Measurements from ENCODE around the gene MCUB.
"Not testable (repeated sequence)": the region's sequence is repeated elsewhere in the genome, so short reads cannot be mapped to it uniquely, and the experiment has no call there.

The MCUB gene

DNA sequence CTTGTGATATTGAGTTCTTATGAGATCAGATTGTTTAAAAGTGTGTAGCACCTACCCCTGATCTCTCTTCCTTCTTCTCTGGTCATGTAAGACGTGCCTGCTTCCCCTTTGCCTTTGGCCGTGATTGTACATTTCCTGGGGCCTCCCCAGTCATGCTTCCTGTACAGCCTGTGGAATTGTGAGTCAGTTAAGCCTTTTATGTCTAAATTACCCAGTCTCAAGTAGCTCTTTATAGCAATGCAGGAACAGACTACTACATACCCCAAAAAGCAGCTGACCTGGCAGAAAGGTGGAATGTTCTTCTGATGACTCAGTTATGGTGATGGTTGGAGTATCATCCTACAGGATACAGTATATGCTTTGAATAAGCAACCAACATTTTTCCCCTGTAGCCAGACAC lies 11.4 kb upstream of the MCUB start:
- TF ChIP-seq, protein P1, sequence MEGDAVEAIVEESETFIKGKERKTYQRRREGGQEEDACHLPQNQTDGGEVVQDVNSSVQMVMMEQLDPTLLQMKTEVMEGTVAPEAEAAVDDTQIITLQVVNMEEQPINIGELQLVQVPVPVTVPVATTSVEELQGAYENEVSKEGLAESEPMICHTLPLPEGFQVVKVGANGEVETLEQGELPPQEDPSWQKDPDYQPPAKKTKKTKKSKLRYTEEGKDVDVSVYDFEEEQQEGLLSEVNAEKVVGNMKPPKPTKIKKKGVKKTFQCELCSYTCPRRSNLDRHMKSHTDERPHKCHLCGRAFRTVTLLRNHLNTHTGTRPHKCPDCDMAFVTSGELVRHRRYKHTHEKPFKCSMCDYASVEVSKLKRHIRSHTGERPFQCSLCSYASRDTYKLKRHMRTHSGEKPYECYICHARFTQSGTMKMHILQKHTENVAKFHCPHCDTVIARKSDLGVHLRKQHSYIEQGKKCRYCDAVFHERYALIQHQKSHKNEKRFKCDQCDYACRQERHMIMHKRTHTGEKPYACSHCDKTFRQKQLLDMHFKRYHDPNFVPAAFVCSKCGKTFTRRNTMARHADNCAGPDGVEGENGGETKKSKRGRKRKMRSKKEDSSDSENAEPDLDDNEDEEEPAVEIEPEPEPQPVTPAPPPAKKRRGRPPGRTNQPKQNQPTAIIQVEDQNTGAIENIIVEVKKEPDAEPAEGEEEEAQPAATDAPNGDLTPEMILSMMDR (IDR thresholded peaks at IDR 0.05; ENCODE audit: control insufficient read depth, insufficient read depth, low read depth, low read length, missing control alignments), result no peak
- no peak overlapping the region for H3K4me3 ChIP-seq (ENCODE audit: control insufficient read depth, low read depth, low read length)
- DNase-seq (ENCODE audit: low read depth), result peak; percentile 18

GRCh38 chr4:109552237-109552636 lies 7.8 kb upstream of the MCUB start:
- no peak overlapping the region for H3K4me3 ChIP-seq (ENCODE audit: control insufficient read depth, low read depth, low read length)
- DNase-seq (ENCODE audit: low read depth), result no peak
- TF ChIP-seq, protein P1 (IDR thresholded peaks at IDR 0.05; ENCODE audit: control insufficient read depth, insufficient read depth, low read depth, low read length, missing control alignments), result no peak

DNA sequence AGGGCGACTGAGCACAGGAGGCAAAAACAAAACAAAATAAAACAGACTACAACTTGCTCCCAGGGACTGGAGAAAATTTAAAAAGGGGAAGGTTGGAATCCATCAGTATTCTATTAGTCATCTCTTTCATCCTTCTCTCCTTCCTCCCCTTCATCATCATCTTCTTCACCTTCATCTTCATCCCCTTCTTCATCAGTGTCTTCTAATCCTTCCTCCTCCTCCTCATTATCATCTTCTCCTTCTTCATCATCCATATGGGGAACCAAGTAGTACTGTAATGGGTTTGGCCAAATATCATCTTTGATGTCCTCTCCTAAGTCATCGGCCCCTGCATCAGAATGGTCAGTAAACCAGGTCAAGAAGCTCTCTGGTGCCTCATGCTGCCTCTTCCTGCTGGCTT lies 6.9 kb upstream of the MCUB start:
- TF ChIP-seq, protein P1 (IDR thresholded peaks at IDR 0.05; ENCODE audit: control insufficient read depth, insufficient read depth, low read depth, low read length, missing control alignments), result no peak
- DNase-seq (ENCODE audit: low read depth), result no peak
- no peak overlapping the region for H3K4me3 ChIP-seq (ENCODE audit: control insufficient read depth, low read depth, low read length)

GRCh38 chr4:109554971-109555370 lies 5.1 kb upstream of the MCUB start:
- DNase-seq (ENCODE audit: low read depth), result no peak
- TF ChIP-seq, protein P1 (IDR thresholded peaks at IDR 0.05; ENCODE audit: control insufficient read depth, insufficient read depth, low read depth, low read length, missing control alignments), result no peak
- H3K4me3 ChIP-seq (ENCODE audit: control insufficient read depth, low read depth, low read length), result no peak overlapping the region

- DNase-seq (ENCODE audit: low read depth), result no peak
- no peak overlapping the region for H3K4me3 ChIP-seq (ENCODE audit: control insufficient read depth, low read depth, low read length)
- TF ChIP-seq, protein P1 (IDR thresholded peaks at IDR 0.05; ENCODE audit: control insufficient read depth, insufficient read depth, low read depth, low read length, missing control alignments), result no peak
Observed at GRCh38 chr4:109557433-109557832, 2.6 kb upstream of the MCUB start.

- H3K4me3 ChIP-seq (ENCODE audit: control insufficient read depth, low read depth, low read length); DNase-seq (ENCODE audit: low read depth): not testable (repeated sequence)
Observed at GRCh38 chr4:109558095-109558494, 2.0 kb upstream of the MCUB start.

- TF ChIP-seq, protein P1 (IDR thresholded peaks at IDR 0.05; ENCODE audit: control insufficient read depth, insufficient read depth, low read depth, low read length, missing control alignments), result no peak
- peak overlapping the region; percentile 89 for H3K4me3 ChIP-seq (ENCODE audit: control insufficient read depth, low read depth, low read length)
- no peak for DNase-seq (ENCODE audit: low read depth)
Observed at GRCh38 chr4:109559625-109559982, 442 bp upstream of the MCUB start.
